GM15510 (cell line): ENCODE results near the gene KMT2C.

ENCODE experiments used
- POLR2A ChIP-seq: IDR thresholded peaks from 3 replicates; pipeline ENCODE4 v1.6.1; 2011; ENCODE audit warnings: borderline replicate concordance; ENCODE audit not compliant: insufficient read length; ENCODE audit errors: extremely low read depth

KMT2C gene

GRCh38 chr7:152383341-152384234 lies 52.2 kb downstream of the KMT2C start:
- no peak for TF ChIP-seq POLR2A

- no peak for TF ChIP-seq POLR2A
Measured at GRCh38 chr7:152382244-152382643, 53.6 kb downstream of the KMT2C start.

GRCh38 chr7:152370297-152370696 lies 65.5 kb downstream of the KMT2C start:
- no peak for TF ChIP-seq POLR2A

- no peak for TF ChIP-seq POLR2A
Measured at GRCh38 chr7:152369518-152369917, 66.3 kb downstream of the KMT2C start.

- no peak for TF ChIP-seq POLR2A
Measured at GRCh38 chr7:152367170-152367569, 68.6 kb downstream of the KMT2C start.

- no peak for TF ChIP-seq POLR2A
Measured at GRCh38 chr7:152366662-152367061, 69.1 kb downstream of the KMT2C start.

GRCh38 chr7:152365982-152366603 lies 69.7 kb downstream of the KMT2C start:
- TF ChIP-seq POLR2A = no peak

GRCh38 chr7:152363798-152364197 lies 72.0 kb downstream of the KMT2C start:
- no peak for TF ChIP-seq POLR2A

GRCh38 chr7:152362128-152362926 lies 73.5 kb downstream of the KMT2C start:
- TF ChIP-seq POLR2A = no peak

GRCh38 chr7:152355474-152356057 lies 80.2 kb downstream of the KMT2C start:
- no peak for TF ChIP-seq POLR2A

GRCh38 chr7:152354061-152354460 lies 81.7 kb downstream of the KMT2C start:
- no peak for TF ChIP-seq POLR2A

GRCh38 chr7:152351168-152351567 lies 84.6 kb downstream of the KMT2C start:
- no peak for TF ChIP-seq POLR2A

- no peak for TF ChIP-seq POLR2A
Measured at GRCh38 chr7:152347888-152348287, 87.9 kb downstream of the KMT2C start.

GRCh38 chr7:152344253-152344652 lies 91.5 kb downstream of the KMT2C start:
- no peak for TF ChIP-seq POLR2A

GRCh38 chr7:152342796-152343195 lies 93.0 kb downstream of the KMT2C start:
- no peak for TF ChIP-seq POLR2A

GRCh38 chr7:152341914-152342236 lies 93.9 kb downstream of the KMT2C start:
- no peak for TF ChIP-seq POLR2A
